GM23338 (cell line): ENCODE measurements around the gene SLC9A9. TPM values are rescaled to one million over a fixed set of nuclear protein-coding genes. Genes with fewer than 3 reads are reported as not detected.

Source experiments
- ATAC-seq: fragments of 200-7000 bp; cut with Tn5 transposase; 3 replicates; pipeline ENCODE4 v1.9.1; 2020
- DNase-seq: peaks from one replicate; pipeline ENCODE4 v3.0.0-alpha.2; 2015; ENCODE audit warnings: low spot score
- H2AFZ ChIP-seq: fragments of 200-600 bp; sonication (generic); 2 replicates; pipeline ENCODE4 v1.8.0; 2016; ENCODE audit warnings: antibody characterized with exemption, mild to moderate bottlenecking, moderate library complexity
- H3F3A ChIP-seq: fragments of 200-600 bp; sonication (generic); replicated peaks from 2 replicates; pipeline ENCODE4 v1.8.0; 2017; ENCODE audit warnings: antibody characterized with exemption, mixed run types, low read depth
- H3K27ac ChIP-seq: fragments of 200-600 bp; sonication (generic); 2 replicates; pipeline ENCODE4 v1.6.1; 2016; ENCODE audit warnings: low read depth
- H3K27me3 ChIP-seq: fragments of 200-600 bp; sonication (generic); 2 replicates; pipeline ENCODE4 v1.8.0; 2016; ENCODE audit warnings: mild to moderate bottlenecking, mixed run types, moderate library complexity; ENCODE audit not compliant: insufficient read depth
- H3K36me3 ChIP-seq: fragments of 200-600 bp; sonication (generic); 2 replicates; pipeline ENCODE4 v1.8.0; 2016; ENCODE audit warnings: mild to moderate bottlenecking; ENCODE audit not compliant: insufficient read depth
- H3K4me1 ChIP-seq: fragments of 200-600 bp; sonication (generic); 2 replicates; pipeline ENCODE4 v1.8.0; 2016; ENCODE audit warnings: mild to moderate bottlenecking, moderate library complexity; ENCODE audit not compliant: insufficient read depth
- H3K4me2 ChIP-seq: fragments of 200-600 bp; sonication (generic); 2 replicates; pipeline ENCODE4 v1.7.1; 2017; ENCODE audit warnings: mixed run types
- H3K4me3 ChIP-seq: fragments of 200-600 bp; sonication (generic); 2 replicates; pipeline ENCODE4 v1.6.1; 2016; ENCODE audit warnings: mixed run types
- H3K79me2 ChIP-seq: fragments of 200-600 bp; sonication (generic); replicated peaks from 2 replicates; pipeline ENCODE4 v1.8.0; 2017; ENCODE audit warnings: mild to moderate bottlenecking; ENCODE audit not compliant: insufficient read depth
- H3K9me2 ChIP-seq: fragments of 200-600 bp; sonication (generic); 2 replicates; pipeline ENCODE4 v1.8.0; 2017; ENCODE audit not compliant: insufficient read depth
- H4K20me1 ChIP-seq: fragments of 200-600 bp; sonication (generic); replicated peaks from 2 replicates; pipeline ENCODE4 v1.8.0; 2017; ENCODE audit warnings: mild to moderate bottlenecking; ENCODE audit not compliant: insufficient read depth
- H3K27ac Mint-ChIP-seq: 2 replicates; pipeline ENCODE4 v1.8.0; 2020; ENCODE audit warnings: inconsistent platforms, mild to moderate bottlenecking, moderate library complexity, mixed read lengths
- H3K27me3 Mint-ChIP-seq: 3 replicates; pipeline ENCODE4 v1.8.0; 2022; ENCODE audit warnings: low read depth, mild to moderate bottlenecking, moderate library complexity, mixed read lengths, inconsistent platforms; ENCODE audit not compliant: insufficient read depth, poor library complexity
- H3K36me3 Mint-ChIP-seq: 3 replicates; pipeline ENCODE4 v1.8.0; 2021; ENCODE audit warnings: low read depth, mild to moderate bottlenecking, inconsistent platforms, moderate library complexity, mixed read lengths
- H3K4me1 Mint-ChIP-seq: 3 replicates; pipeline ENCODE4 v1.8.0; 2020; ENCODE audit warnings: mild to moderate bottlenecking, inconsistent platforms, mixed read lengths
- H3K4me3 Mint-ChIP-seq: 3 replicates; pipeline ENCODE4 v1.8.0; 2021; ENCODE audit warnings: moderate library complexity, mild to moderate bottlenecking, inconsistent platforms, mixed read lengths
- H3K9me3 Mint-ChIP-seq: 3 replicates; pipeline ENCODE4 v1.8.0; 2020; ENCODE audit warnings: moderate library complexity, mild to moderate bottlenecking, inconsistent platforms, mixed read lengths
- CREB1 ChIP-seq: fragments of 250-450 bp; sonication (Bioruptor Pico); IDR thresholded peaks from 2 replicates; pipeline ENCODE4 v1.5.0; 2020; ENCODE audit warnings: low read depth, mild to moderate bottlenecking, moderate library complexity
- CTCF ChIP-seq, 2 experiments: fragments of 200-600 bp in 1 of 2; sonication (generic) in 1 of 2; conservative IDR thresholded peaks; 2 replicates each; pipeline versions ENCODE4 v1.5.1 to v1.6.1; 2016 to 2017; ENCODE audit warnings: antibody characterized with exemption in 2 of 2, low read depth in 2 of 2, mild to moderate bottlenecking in 2 of 2, moderate library complexity in 1 of 2
- EZH2 ChIP-seq: fragments of 200-600 bp; sonication (generic); IDR thresholded peaks from one replicate; pipeline ENCODE4 v1.8.0; 2017; ENCODE audit warnings: antibody characterized with exemption, mild to moderate bottlenecking, low read depth; ENCODE audit not compliant: unreplicated experiment
- EZH2phosphoT487 ChIP-seq: fragments of 200-600 bp; sonication (generic); IDR thresholded peaks from one replicate; pipeline ENCODE4 v1.8.1; 2018; ENCODE audit warnings: antibody characterized with exemption; ENCODE audit not compliant: unreplicated experiment
- JUNB ChIP-seq: IDR thresholded peaks from one replicate; pipeline ENCODE4 v1.6.1; 2016; ENCODE audit warnings: antibody characterized with exemption; ENCODE audit not compliant: unreplicated experiment
- NANOG ChIP-seq: IDR thresholded peaks from 2 replicates; pipeline ENCODE4 v1.6.1; 2016; ENCODE audit warnings: antibody characterized with exemption, borderline replicate concordance
- POLR2AphosphoS5 ChIP-seq: IDR thresholded peaks from 2 replicates; pipeline ENCODE4 v1.6.1; 2016; ENCODE audit warnings: antibody characterized with exemption, low read depth
- STAT1 ChIP-seq: IDR thresholded peaks from one replicate; pipeline ENCODE4 v1.6.1; 2016; ENCODE audit warnings: antibody characterized with exemption; ENCODE audit not compliant: unreplicated experiment
- ZNF114 ChIP-seq: fragments of 250-450 bp; sonication (Bioruptor Pico); IDR thresholded peaks from 2 replicates; pipeline ENCODE4 v1.5.0; 2020; ENCODE audit warnings: mild to moderate bottlenecking, moderate library complexity
- ZNF331 ChIP-seq: fragments of 250-450 bp; sonication (Bioruptor Pico); IDR thresholded peaks from 2 replicates; pipeline ENCODE4 v1.5.0; 2020; ENCODE audit warnings: low read depth, mild to moderate bottlenecking, moderate library complexity
- ZNF462 ChIP-seq: fragments of 250-450 bp; sonication (Bioruptor Pico); IDR thresholded peaks from 2 replicates; pipeline ENCODE4 v1.5.0; 2020; ENCODE audit warnings: mild to moderate bottlenecking, moderate library complexity
- polyA plus RNA-seq: library from polyadenylated mRNA; unstranded; fragments of >200 nt; fragmentation: Nextera tagmentation; extraction: Ambion mirVana; gene quantifications from 2 replicates; pipeline ENCODE4 v1.2.1, GENCODE V29; 2016
- total RNA-seq: library from RNA; depleted of rRNA; stranded (reverse); fragments of >200 nt; shearing (Covaris generic); gene quantifications from 2 replicates; pipeline ENCODE4 v1.2.3, GENCODE V29; 2014
- TF ChIP-seq, protein P1 (sequence below): IDR thresholded peaks from one replicate; pipeline ENCODE4 v1.6.1; 2018; ENCODE audit warnings: antibody characterized with exemption; ENCODE audit not compliant: unreplicated experiment
- TF ChIP-seq, protein P2 (sequence below): IDR thresholded peaks from 2 replicates; pipeline ENCODE4 v1.6.1; 2016; ENCODE audit warnings: antibody characterized with exemption

The SLC9A9 gene
- total and polyA plus RNA-seq, 2 experiments from 2014 or later: 1.3 to 1.6 TPM

- Histone ChIP-seq H3K27me3 (no peaks in the 10 kb centered on the region), H4K20me1 (no peaks in the 10 kb centered on the region; the same call in 1 of the 2 replicates), H3K36me3 (no peaks in the 10 kb centered on the region), H3K9me2 (peaks cover 24% of the 10 kb centered on the region; the same call in 1 of the 2 replicates), H3K4me3 (no peak overlapping the region), H3K4me1 (no peaks in the 10 kb centered on the region), H3K27ac (no peak overlapping the region), H2AFZ (no peak overlapping the region), H3K4me2 (no peak overlapping the region), H3F3A (no peaks in the 10 kb centered on the region), H3K79me2 (no peaks in the 10 kb centered on the region)
- no peak for TF ChIP-seq POLR2AphosphoS5
- TF ChIP-seq EZH2: no peak
- TF ChIP-seq ZNF462 (CRISPR knock-in tag): no peak
- no peak for TF ChIP-seq ZNF331 (CRISPR knock-in tag)
- TF ChIP-seq NANOG: no peak
- TF ChIP-seq, protein P1, sequence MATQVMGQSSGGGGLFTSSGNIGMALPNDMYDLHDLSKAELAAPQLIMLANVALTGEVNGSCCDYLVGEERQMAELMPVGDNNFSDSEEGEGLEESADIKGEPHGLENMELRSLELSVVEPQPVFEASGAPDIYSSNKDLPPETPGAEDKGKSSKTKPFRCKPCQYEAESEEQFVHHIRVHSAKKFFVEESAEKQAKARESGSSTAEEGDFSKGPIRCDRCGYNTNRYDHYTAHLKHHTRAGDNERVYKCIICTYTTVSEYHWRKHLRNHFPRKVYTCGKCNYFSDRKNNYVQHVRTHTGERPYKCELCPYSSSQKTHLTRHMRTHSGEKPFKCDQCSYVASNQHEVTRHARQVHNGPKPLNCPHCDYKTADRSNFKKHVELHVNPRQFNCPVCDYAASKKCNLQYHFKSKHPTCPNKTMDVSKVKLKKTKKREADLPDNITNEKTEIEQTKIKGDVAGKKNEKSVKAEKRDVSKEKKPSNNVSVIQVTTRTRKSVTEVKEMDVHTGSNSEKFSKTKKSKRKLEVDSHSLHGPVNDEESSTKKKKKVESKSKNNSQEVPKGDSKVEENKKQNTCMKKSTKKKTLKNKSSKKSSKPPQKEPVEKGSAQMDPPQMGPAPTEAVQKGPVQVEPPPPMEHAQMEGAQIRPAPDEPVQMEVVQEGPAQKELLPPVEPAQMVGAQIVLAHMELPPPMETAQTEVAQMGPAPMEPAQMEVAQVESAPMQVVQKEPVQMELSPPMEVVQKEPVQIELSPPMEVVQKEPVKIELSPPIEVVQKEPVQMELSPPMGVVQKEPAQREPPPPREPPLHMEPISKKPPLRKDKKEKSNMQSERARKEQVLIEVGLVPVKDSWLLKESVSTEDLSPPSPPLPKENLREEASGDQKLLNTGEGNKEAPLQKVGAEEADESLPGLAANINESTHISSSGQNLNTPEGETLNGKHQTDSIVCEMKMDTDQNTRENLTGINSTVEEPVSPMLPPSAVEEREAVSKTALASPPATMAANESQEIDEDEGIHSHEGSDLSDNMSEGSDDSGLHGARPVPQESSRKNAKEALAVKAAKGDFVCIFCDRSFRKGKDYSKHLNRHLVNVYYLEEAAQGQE: no peak
- no peak for TF ChIP-seq EZH2phosphoT487
- no peak for TF ChIP-seq ZNF114 (CRISPR knock-in tag)
- TF ChIP-seq JUNB: no peak
- no peak for TF ChIP-seq CREB1 (CRISPR knock-in tag)
- no peak for TF ChIP-seq CTCF (conservative IDR thresholded peaks at IDR 0.05; ENCODE audit: low read depth in 2 of 2)
- TF ChIP-seq STAT1: no peak
- TF ChIP-seq, protein P2, sequence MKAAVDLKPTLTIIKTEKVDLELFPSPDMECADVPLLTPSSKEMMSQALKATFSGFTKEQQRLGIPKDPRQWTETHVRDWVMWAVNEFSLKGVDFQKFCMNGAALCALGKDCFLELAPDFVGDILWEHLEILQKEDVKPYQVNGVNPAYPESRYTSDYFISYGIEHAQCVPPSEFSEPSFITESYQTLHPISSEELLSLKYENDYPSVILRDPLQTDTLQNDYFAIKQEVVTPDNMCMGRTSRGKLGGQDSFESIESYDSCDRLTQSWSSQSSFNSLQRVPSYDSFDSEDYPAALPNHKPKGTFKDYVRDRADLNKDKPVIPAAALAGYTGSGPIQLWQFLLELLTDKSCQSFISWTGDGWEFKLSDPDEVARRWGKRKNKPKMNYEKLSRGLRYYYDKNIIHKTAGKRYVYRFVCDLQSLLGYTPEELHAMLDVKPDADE: no peak
- no peak overlapping the region for H3K4me3 Mint-ChIP-seq
- DNase-seq (no peak), ATAC-seq (no peak)
- H3K9me3 Mint-ChIP-seq: no peaks in the 10 kb centered on the region
- peaks cover 6% of the 10 kb centered on the region; the same call in 2 of the 3 replicates for H3K4me1 Mint-ChIP-seq
- H3K36me3 Mint-ChIP-seq: no peaks in the 10 kb centered on the region
- H3K27ac Mint-ChIP-seq: no peak overlapping the region
- no peaks in the 10 kb centered on the region for H3K27me3 Mint-ChIP-seq
These were observed 604.6 kb downstream of the SLC9A9 start for GRCh38 chr3:143243686-143244085.
